DOHH2 (cell line): Measurements from ENCODE around the gene MYLK.
"Not testable (repeated sequence)": the region's sequence is repeated elsewhere in the genome, so short reads cannot be mapped to it uniquely, and the experiment has no call there.

Experiments
- H3F3A ChIP-seq: fragments of 200-600 bp; sonication (generic), shearing (Covaris generic); 2 replicates; pipeline ENCODE4 v1.6.0; 2016; ENCODE audit warnings: antibody characterized with exemption, mild to moderate bottlenecking; ENCODE audit not compliant: control insufficient read depth, insufficient read depth
- H3K27ac ChIP-seq: fragments of 200-600 bp; sonication (generic); 2 replicates; pipeline ENCODE4 v1.5.1; 2014; ENCODE audit warnings: low read depth, mild to moderate bottlenecking, low read length, moderate library complexity
- H3K27me3 ChIP-seq: fragments of 200-600 bp; sonication (generic); 2 replicates; pipeline ENCODE4 v1.6.1; 2014; ENCODE audit warnings: mild to moderate bottlenecking, low read length, mixed read lengths; ENCODE audit not compliant: control insufficient read depth
- H3K36me3 ChIP-seq: fragments of 200-600 bp; sonication (generic); 2 replicates; pipeline ENCODE4 v1.6.1; 2014; ENCODE audit warnings: mild to moderate bottlenecking, low read length, moderate library complexity, mixed read lengths; ENCODE audit not compliant: control insufficient read depth
- H3K4me1 ChIP-seq: fragments of 200-600 bp; sonication (generic); 2 replicates; pipeline ENCODE4 v1.6.1; 2014; ENCODE audit warnings: mild to moderate bottlenecking, low read length, mixed read lengths; ENCODE audit not compliant: control insufficient read depth
- H3K4me2 ChIP-seq: fragments of 200-600 bp; sonication (generic); 2 replicates; pipeline ENCODE4 v1.6.0; 2014; ENCODE audit warnings: mild to moderate bottlenecking, low read length, moderate library complexity
- H3K4me3 ChIP-seq: fragments of 200-600 bp; sonication (generic); 2 replicates; pipeline ENCODE4 v1.5.1; 2014; ENCODE audit warnings: mild to moderate bottlenecking, low read length, mixed read lengths
- H3K79me2 ChIP-seq: fragments of 200-600 bp; sonication (generic); 2 replicates; pipeline ENCODE4 v1.6.1; 2014; ENCODE audit warnings: mild to moderate bottlenecking, low read length, mixed read lengths; ENCODE audit not compliant: control insufficient read depth
- H3K9me2 ChIP-seq: fragments of 200-600 bp; sonication (generic); replicated peaks from 2 replicates; pipeline ENCODE4 v1.6.1; 2014; ENCODE audit warnings: mild to moderate bottlenecking, low read length, mixed read lengths; ENCODE audit not compliant: control insufficient read depth
- H3K9me3 ChIP-seq: fragments of 200-600 bp; sonication (generic); 2 replicates; pipeline ENCODE4 v1.6.1; 2014; ENCODE audit warnings: antibody characterized with exemption, low read length, mixed read lengths; ENCODE audit not compliant: control insufficient read depth, insufficient read depth
- H4K20me1 ChIP-seq: fragments of 200-600 bp; sonication (generic); 2 replicates; pipeline ENCODE4 v1.6.0; 2014; ENCODE audit warnings: low read depth, mild to moderate bottlenecking, antibody characterized with exemption, low read length, moderate library complexity; ENCODE audit not compliant: control insufficient read depth, insufficient read depth
- EZH2phosphoT487 ChIP-seq: fragments of 200-600 bp; sonication (generic); IDR thresholded peaks from 2 replicates; pipeline ENCODE4 v1.6.1; 2017; ENCODE audit warnings: borderline replicate concordance, mild to moderate bottlenecking, antibody characterized with exemption, low read length, moderate library complexity, mixed read lengths
- TF ChIP-seq, protein P1 (sequence below): fragments of 200-600 bp; sonication (generic); IDR thresholded peaks from one replicate; pipeline ENCODE4 v1.5.1; 2014; ENCODE audit warnings: antibody characterized with exemption, mild to moderate bottlenecking, low read depth, low read length; ENCODE audit not compliant: poor library complexity, severe bottlenecking

The MYLK gene

GRCh38 chr3:123739106-123739505 lies 145.0 kb downstream of the MYLK start:
- H3K79me2 ChIP-seq, result no peaks in the 10 kb centered on the region

GRCh38 chr3:123738522-123738921 lies 145.6 kb downstream of the MYLK start:
- peaks cover 32% of the 10 kb centered on the region for H3K27me3 ChIP-seq
- H3K27ac ChIP-seq, H3K36me3 ChIP-seq, H3K4me2 ChIP-seq, H3K4me3 ChIP-seq, H3K9me3 ChIP-seq, H3K79me2 ChIP-seq, H4K20me1 ChIP-seq, H3K9me2 ChIP-seq, H3K4me1 ChIP-seq, H3F3A ChIP-seq: not testable (repeated sequence)

More at GRCh38 chr3:123739106-123739505, 145.0 kb downstream of the MYLK start:
- Histone ChIP-seq H3K36me3 (no peaks in the 10 kb centered on the region), H3K27me3 (peaks cover 35% of the 10 kb centered on the region), H3K4me3 (no peak overlapping the region), H3K27ac (no peak overlapping the region), H3K9me2 (no peaks in the 10 kb centered on the region), H3K9me3 (no peaks in the 10 kb centered on the region), H3K4me2 (no peak overlapping the region), H3K4me1 (no peaks in the 10 kb centered on the region), H3F3A (no peaks in the 10 kb centered on the region), H4K20me1 (no peaks in the 10 kb centered on the region)
- TF ChIP-seq, protein P1, sequence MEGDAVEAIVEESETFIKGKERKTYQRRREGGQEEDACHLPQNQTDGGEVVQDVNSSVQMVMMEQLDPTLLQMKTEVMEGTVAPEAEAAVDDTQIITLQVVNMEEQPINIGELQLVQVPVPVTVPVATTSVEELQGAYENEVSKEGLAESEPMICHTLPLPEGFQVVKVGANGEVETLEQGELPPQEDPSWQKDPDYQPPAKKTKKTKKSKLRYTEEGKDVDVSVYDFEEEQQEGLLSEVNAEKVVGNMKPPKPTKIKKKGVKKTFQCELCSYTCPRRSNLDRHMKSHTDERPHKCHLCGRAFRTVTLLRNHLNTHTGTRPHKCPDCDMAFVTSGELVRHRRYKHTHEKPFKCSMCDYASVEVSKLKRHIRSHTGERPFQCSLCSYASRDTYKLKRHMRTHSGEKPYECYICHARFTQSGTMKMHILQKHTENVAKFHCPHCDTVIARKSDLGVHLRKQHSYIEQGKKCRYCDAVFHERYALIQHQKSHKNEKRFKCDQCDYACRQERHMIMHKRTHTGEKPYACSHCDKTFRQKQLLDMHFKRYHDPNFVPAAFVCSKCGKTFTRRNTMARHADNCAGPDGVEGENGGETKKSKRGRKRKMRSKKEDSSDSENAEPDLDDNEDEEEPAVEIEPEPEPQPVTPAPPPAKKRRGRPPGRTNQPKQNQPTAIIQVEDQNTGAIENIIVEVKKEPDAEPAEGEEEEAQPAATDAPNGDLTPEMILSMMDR, result no peak
- no peak for TF ChIP-seq EZH2phosphoT487

DNA sequence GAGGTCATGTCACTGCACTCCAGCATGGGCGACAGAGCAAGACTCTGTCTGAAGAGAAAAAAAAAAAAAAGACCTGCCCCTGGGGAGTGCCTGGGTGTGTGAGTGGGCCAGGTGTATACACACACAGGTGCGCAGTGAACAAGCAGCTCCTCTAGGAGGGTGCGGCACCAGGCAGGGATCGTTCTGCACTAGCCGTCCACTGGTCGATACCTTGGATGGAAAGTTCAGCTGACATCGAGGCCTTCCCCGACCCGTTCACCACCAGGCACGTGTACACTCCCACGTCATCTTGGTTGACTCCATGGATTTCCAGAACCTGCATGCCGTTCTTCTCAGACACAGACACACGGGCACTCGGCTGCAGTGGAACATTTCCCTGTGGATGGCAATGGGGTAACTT lies 147.0 kb downstream of the MYLK start:
- Histone ChIP-seq H3K4me3 (no peak overlapping the region), H3K9me3 (no peaks in the 10 kb centered on the region), H3K79me2 (no peaks in the 10 kb centered on the region), H3K27ac (no peak overlapping the region), H3F3A (no peaks in the 10 kb centered on the region), H3K4me2 (no peak overlapping the region), H3K27me3 (peaks cover 32% of the 10 kb centered on the region), H4K20me1 (no peaks in the 10 kb centered on the region), H3K9me2 (no peaks in the 10 kb centered on the region), H3K36me3 (no peaks in the 10 kb centered on the region), H3K4me1 (no peaks in the 10 kb centered on the region)
- TF ChIP-seq, protein P1, result no peak
- TF ChIP-seq EZH2phosphoT487, result no peak

- H3K9me3 ChIP-seq, result no peaks in the 10 kb centered on the region
- no peak overlapping the region for H3K4me2 ChIP-seq
- no peaks in the 10 kb centered on the region for H3K4me1 ChIP-seq
- H4K20me1 ChIP-seq, result no peaks in the 10 kb centered on the region
- no peaks in the 10 kb centered on the region for H3K36me3 ChIP-seq
- no peaks in the 10 kb centered on the region for H3K79me2 ChIP-seq
- peaks cover 22% of the 10 kb centered on the region for H3K27me3 ChIP-seq
- no peak overlapping the region for H3K4me3 ChIP-seq
- no peak for TF ChIP-seq EZH2phosphoT487
- no peak overlapping the region for H3K27ac ChIP-seq
- H3K9me2 ChIP-seq, result no peaks in the 10 kb centered on the region
- no peaks in the 10 kb centered on the region for H3F3A ChIP-seq
Observed at GRCh38 chr3:123735456-123735855, 148.7 kb downstream of the MYLK start.
